ENCODE measurements around the gene EFCAB12.

DNA sequence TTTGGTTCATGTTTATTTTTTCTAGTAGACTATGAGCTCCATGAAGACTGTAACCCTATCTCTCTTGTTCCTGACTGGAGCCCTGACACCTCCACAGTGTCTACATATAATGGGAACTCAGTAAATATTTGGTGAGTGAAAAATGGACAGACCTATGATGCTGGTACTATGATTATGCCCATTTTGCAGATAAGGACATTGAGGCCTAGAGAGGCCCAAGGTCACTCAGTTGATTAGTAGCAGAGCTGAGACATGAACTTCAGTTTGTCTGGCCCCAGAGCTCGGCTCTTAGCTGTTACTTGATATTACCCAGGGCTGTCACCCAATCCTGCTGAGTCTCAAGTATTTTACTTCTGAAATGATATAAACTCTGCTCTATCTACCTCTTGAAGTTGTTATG, 5.5 kb downstream of the EFCAB12 start:
- TF ChIP-seq, protein P1, sequence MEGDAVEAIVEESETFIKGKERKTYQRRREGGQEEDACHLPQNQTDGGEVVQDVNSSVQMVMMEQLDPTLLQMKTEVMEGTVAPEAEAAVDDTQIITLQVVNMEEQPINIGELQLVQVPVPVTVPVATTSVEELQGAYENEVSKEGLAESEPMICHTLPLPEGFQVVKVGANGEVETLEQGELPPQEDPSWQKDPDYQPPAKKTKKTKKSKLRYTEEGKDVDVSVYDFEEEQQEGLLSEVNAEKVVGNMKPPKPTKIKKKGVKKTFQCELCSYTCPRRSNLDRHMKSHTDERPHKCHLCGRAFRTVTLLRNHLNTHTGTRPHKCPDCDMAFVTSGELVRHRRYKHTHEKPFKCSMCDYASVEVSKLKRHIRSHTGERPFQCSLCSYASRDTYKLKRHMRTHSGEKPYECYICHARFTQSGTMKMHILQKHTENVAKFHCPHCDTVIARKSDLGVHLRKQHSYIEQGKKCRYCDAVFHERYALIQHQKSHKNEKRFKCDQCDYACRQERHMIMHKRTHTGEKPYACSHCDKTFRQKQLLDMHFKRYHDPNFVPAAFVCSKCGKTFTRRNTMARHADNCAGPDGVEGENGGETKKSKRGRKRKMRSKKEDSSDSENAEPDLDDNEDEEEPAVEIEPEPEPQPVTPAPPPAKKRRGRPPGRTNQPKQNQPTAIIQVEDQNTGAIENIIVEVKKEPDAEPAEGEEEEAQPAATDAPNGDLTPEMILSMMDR (IDR thresholded peaks at IDR 0.05), result no peak
- no peak for TF ChIP-seq POLR2A (IDR thresholded peaks at IDR 0.05)

Data from Peyer's patch (tissue), 4 donors.